CD1c-positive myeloid dendritic cell (primary cell): ENCODE data around the gene C22orf39.

Source experiments
- DNase-seq: peaks from one replicate; pipeline ENCODE4 v3.0.0-alpha.2; 2016; ENCODE audit errors: extremely low spot score

Gene C22orf39

DNA sequence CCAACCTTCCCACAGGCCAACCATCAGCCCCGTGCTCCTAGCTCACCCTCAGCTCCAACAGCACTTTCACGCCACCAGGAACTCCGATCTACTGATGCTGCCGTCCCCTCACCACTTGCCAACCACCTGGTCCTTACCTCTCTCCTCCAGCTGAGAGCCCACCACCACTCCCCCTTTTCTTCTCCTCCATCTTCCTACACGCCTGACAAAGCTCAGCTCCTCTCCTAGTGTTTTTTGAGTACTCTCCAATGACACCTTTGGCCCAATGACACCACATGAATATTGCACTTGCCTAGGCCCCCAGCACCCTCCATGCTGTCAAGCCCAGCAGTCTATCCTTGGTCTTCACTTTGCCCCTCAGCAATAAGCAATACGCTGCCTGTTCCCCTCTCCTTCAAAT is 46.6 kb downstream of the C22orf39 start:
- DNase-seq = no peak

GRCh38 chr22:19398652-19399051 is 48.9 kb downstream of the C22orf39 start:
- DNase-seq = no peak

DNA sequence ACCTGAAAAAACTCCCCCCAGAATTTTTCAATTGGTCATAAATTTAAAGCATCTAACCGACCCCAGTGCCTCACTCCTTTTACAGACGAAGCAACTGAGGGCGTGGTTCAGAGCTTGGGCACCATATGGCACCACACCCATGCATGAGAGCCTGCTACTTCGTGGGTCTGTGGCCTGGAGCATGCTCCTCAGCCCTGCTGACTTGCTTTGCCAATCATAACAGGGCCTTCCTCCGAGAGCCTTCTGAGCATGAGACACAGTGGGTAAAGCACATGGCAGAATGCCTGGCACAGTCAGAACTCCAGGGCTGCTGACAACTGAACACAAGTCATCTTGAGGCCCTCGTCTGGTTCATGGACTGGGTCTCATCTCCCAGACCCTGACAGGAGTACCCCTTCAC is 49.3 kb downstream of the C22orf39 start:
- no peak for DNase-seq

DNA sequence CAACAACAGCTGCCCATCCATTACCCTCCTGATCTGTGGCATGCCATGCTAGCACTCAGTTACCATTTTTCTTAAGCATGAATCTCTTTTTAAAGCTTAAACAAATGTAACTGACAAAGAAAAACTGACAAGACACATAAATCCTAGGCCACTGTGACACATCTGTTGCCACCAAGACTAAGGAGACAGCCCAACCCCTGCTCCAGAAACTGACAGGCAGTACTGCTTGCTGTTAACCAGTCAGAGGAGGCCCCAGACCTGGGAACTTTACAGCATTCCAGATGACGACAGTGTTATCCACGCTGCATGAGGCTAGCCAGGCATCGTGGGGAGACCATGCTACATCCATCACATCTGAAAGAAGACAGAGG is 49.8 kb downstream of the C22orf39 start:
- no peak for DNase-seq

DNA sequence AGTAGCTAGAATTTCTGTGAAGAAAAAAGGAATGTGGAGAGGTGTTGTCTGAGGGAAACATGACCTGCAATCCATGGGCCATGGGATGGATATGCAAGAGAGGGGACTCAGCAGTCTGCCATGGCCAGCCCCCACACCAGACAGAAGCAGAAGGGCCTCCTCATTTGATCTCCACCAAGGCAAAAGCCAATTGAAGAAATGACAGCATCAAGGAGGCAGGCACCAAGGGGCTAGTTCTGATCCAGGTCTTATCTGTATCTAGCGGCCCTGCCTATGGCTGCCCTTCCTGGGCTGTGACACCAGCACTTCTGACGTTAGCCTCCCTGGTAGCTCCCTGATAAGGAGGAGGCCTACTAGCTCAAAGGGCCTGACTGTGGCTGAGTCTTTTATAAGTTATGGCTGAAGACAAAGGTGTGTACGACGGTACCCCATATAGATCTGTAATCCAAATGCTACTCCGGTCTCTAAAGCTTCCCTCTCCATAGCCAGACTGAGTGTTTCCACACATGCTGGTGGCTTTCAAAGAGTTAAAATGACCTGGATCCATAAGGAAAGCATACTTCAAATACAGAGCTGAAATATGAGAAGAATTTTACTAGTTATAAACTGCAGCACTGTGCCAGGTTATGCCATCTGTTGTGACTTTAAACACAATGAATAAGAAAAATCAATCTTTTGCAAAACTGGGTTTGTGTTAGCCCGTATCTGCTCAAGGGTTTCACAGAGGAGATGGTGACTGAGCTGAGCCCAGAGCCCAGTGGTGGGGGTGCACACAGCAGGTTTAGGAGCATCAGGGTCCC is 50.4 kb downstream of the C22orf39 start:
- no peak for DNase-seq

GRCh38 chr22:19396561-19396933 is 51.0 kb downstream of the C22orf39 start:
- no peak for DNase-seq

GRCh38 chr22:19395276-19395675 is 52.2 kb downstream of the C22orf39 start:
- no peak for DNase-seq

DNA sequence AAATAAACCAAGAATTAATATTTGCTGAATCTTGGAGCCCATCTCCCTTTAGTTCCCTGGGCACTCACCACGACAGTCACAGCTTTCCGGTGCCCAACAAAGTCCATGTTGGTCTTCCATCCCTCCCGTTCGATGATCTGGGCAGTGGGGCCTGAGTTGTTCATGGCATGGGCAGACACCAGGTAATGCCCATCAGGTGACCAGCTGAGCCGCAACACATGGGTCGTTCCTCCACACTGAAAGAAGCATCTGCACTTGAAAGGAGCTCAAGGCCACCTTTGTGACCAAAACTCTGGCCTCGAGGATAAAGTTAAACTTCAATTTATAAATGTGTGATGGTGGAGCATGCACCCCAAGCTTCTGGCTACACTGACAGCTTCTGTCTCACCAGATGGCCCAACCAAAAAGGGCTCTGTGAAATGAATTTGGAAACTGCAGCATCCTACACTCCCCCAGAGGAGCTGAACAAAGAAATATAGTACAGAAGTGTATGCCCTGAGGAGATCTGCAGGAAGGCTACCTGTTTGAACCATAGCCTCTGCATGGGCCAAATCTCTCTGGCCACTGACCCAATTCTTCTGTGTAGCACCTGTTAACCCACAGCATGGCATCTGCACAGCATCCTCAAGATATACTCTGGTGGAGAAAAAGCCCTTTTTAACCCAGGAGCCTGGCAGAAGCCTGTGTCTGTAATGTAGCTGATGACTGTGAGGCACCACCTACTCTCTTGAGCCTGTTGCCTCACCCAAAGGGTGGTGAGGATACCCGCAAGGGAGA is 53.0 kb downstream of the C22orf39 start:
- DNase-seq = no peak

- no peak for DNase-seq
Observed at GRCh38 chr22:19393704-19394103, 53.8 kb downstream of the C22orf39 start.
